Epidermal melanocyte (primary cell): Measurements from ENCODE around the gene GNAI2.
"Not testable (repeated sequence)": the region's sequence is repeated elsewhere in the genome, so short reads cannot be mapped to it uniquely, and the experiment has no call there.

Source experiments
- DNase-seq: peaks from one replicate; pipeline ENCODE4 v3.0.0; 2011; ENCODE audit warnings: low spot score; ENCODE audit not compliant: insufficient read length

The GNAI2 gene

GRCh38 chr3:50204804-50205412, 31.1 kb upstream of the GNAI2 start, which contains the start of gene SLC38A3:
Gene SLC38A3, plus strand, starts transcription at chr3:50205271. Its CDS starts 8,929 bp downstream, at chr3:50214200.
- DNase-seq: no peak

GRCh38 chr3:50205413-50206276, 30.4 kb upstream of the GNAI2 start:
- DNase-seq: no peak

- DNase-seq: no peak
Measured at GRCh38 chr3:50207359-50208042, 28.5 kb upstream of the GNAI2 start.

- DNase-seq: no peak
Measured at GRCh38 chr3:50208677-50209344, 27.2 kb upstream of the GNAI2 start.

- no peak for DNase-seq
Measured at GRCh38 chr3:50210176-50210509, 25.9 kb upstream of the GNAI2 start.

- no peak for DNase-seq
Measured at GRCh38 chr3:50210510-50211367, 25.3 kb upstream of the GNAI2 start.

GRCh38 chr3:50211368-50211717, 24.7 kb upstream of the GNAI2 start:
- not testable (repeated sequence) for DNase-seq

GRCh38 chr3:50211930-50212329, 24.1 kb upstream of the GNAI2 start:
- no peak for DNase-seq

- no peak for DNase-seq
Measured at GRCh38 chr3:50212502-50212901, 23.5 kb upstream of the GNAI2 start.

GRCh38 chr3:50212971-50213370, 23.0 kb upstream of the GNAI2 start:
- DNase-seq: no peak

GRCh38 chr3:50213373-50213772, 22.6 kb upstream of the GNAI2 start:
- no peak for DNase-seq

- DNase-seq: no peak
Measured at GRCh38 chr3:50214824-50215223, 21.2 kb upstream of the GNAI2 start.

GRCh38 chr3:50215529-50215928, 20.5 kb upstream of the GNAI2 start:
- no peak for DNase-seq

GRCh38 chr3:50217681-50218080, 18.3 kb upstream of the GNAI2 start:
- DNase-seq: no peak

GRCh38 chr3:50218448-50218847, 17.6 kb upstream of the GNAI2 start:
- no peak for DNase-seq

- DNase-seq: no peak
Measured at GRCh38 chr3:50219285-50219684, 16.7 kb upstream of the GNAI2 start.

GRCh38 chr3:50220109-50220508, 15.9 kb upstream of the GNAI2 start:
- DNase-seq: no peak

- no peak for DNase-seq
Measured at GRCh38 chr3:50221051-50221410, 15.0 kb upstream of the GNAI2 start.

- no peak for DNase-seq
Measured at GRCh38 chr3:50221411-50222168, 14.4 kb upstream of the GNAI2 start.

GRCh38 chr3:50222169-50222528, 13.9 kb upstream of the GNAI2 start:
- DNase-seq: no peak
